Neural cell (in vitro differentiated cells): ENCODE data around the gene PGM2L1.

Source experiments
- CTCF ChIP-seq: fragments of 450-650 bp; IDR thresholded peaks from 2 replicates; pipeline ENCODE4 v1.5.1; 2014; ENCODE audit warnings: antibody characterized with exemption, mild to moderate bottlenecking, moderate library complexity; ENCODE audit not compliant: poor library complexity, severe bottlenecking
- EP300 ChIP-seq: fragments of 450-650 bp; conservative IDR thresholded peaks from 2 replicates; pipeline ENCODE4 v1.6.1; 2014; ENCODE audit warnings: antibody characterized with exemption, mild to moderate bottlenecking, moderate library complexity; ENCODE audit not compliant: poor library complexity, severe bottlenecking
- EZH2 ChIP-seq: fragments of 200-600, 300-800 bp; shearing (Covaris generic), sonication (generic); IDR thresholded peaks from 2 replicates; pipeline ENCODE4 v1.6.1; 2014; ENCODE audit warnings: antibody characterized with exemption, low read length, borderline replicate concordance, mild to moderate bottlenecking; ENCODE audit not compliant: insufficient read depth, poor library complexity, severe bottlenecking
- MXI1 ChIP-seq: fragments of 450-650 bp; conservative IDR thresholded peaks from 2 replicates; pipeline ENCODE4 v1.6.1; 2014; ENCODE audit warnings: antibody characterized with exemption, mild to moderate bottlenecking; ENCODE audit not compliant: poor library complexity, severe bottlenecking
- POLR2AphosphoS5 ChIP-seq: IDR thresholded peaks from 2 replicates; pipeline ENCODE4 v1.6.1; 2012
- RAD21 ChIP-seq: fragments of 450-650 bp; conservative IDR thresholded peaks from 2 replicates; pipeline ENCODE4 v1.6.1; 2014; ENCODE audit warnings: antibody characterized with exemption, mild to moderate bottlenecking, moderate library complexity
- REST ChIP-seq: IDR thresholded peaks from 2 replicates; pipeline ENCODE4 v1.6.1; 2012; ENCODE audit warnings: borderline replicate concordance
- SMC3 ChIP-seq: fragments of 450-650 bp; conservative IDR thresholded peaks from 2 replicates; pipeline ENCODE4 v1.6.1; 2014; ENCODE audit warnings: antibody characterized with exemption, mild to moderate bottlenecking, moderate library complexity; ENCODE audit not compliant: poor library complexity
- TAF1 ChIP-seq: IDR thresholded peaks from 2 replicates; pipeline ENCODE4 v1.6.1; 2012; ENCODE audit warnings: low read depth

- TF ChIP-seq CTCF (no peak), RAD21 (no peak), EP300 (no peak), EZH2 (no peak), POLR2AphosphoS5 (no peak), SMC3 (no peak), REST (no peak), TAF1 (no peak), MXI1 (no peak)
Measured at GRCh38 chr11:74326665-74327064, 71.6 kb downstream of the PGM2L1 start.
